Measurements from ENCODE around the gene GOLGA2.

Gene GOLGA2

GRCh38 chr9:128208946-128209669 lies 66.7 kb downstream of the GOLGA2 start:
- no peak for DNase-seq

GRCh38 chr9:128208386-128208785 lies 67.4 kb downstream of the GOLGA2 start:
- DNase-seq: no peak

- DNase-seq: peak; percentile 54 to 71
Observed at GRCh38 chr9:128206916-128207910, 68.6 kb downstream of the GOLGA2 start.

- no peak for DNase-seq
Observed at GRCh38 chr9:128206484-128206883, 69.3 kb downstream of the GOLGA2 start.

Measured in inflammatory macrophage (primary cell).